ENCODE data around the gene FBXO4. TPM values are rescaled to one million over a fixed set of nuclear protein-coding genes. Genes with fewer than 3 reads are reported as not detected.
A peak's percentile ranks its signal among the peaks of the same experiment; 100 is the strongest.

The FBXO4 gene
- total and polyA plus RNA-seq, 2 donors (not counting 1 experiment from before 2014, with no cell fraction given), result 7.6 to 17.9 TPM

DNA sequence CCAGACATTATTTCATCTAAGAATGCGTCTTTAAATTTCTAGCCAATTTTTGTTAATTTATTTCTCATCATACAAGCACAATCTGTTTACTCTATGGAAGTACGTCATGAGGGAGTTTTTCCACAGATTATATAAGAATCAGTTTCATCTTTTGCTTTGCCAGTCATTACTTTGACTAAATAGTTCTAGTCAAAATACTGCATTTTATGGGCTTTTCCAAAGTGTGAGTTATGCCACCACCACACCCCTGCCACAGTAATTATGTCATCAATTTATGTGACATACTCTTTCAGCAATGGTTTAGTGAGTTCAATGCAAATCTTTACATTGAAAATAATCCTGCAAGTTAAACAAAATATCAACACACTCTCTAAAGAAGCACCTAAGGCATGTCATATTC, 18.9 kb upstream of the FBXO4 start:
- POLR2A ChIA-PET, result interaction anchor here (2.6 kb wide), 1 partner anchor 19 kb away, joined by 15 read pairs; the partner anchor contains the start of gene FBXO4
- H3K4me1 ChIP-seq (ENCODE audit: control insufficient read depth in 2 of 2, insufficient read depth in 2 of 2, low read length in 2 of 2), result peaks cover 15 to 17% of the 10 kb centered on the region in 2 donors
- no peak overlapping the region for H3K27ac ChIP-seq (ENCODE audit: low read length in 2 of 2)
- no peak for ATAC-seq (ENCODE audit: low read depth)
- no peak for TF ChIP-seq CTCF (IDR thresholded peaks at IDR 0.05)
- TF ChIP-seq EZH2 (IDR thresholded peaks at IDR 0.05; ENCODE audit: borderline replicate concordance, insufficient read depth, low read depth, low read length, poor library complexity, severe bottlenecking), result no peak
- Mint-ChIP-seq H3K4me1 (peaks cover 34% of the 10 kb centered on the region), H3K9me3 (ENCODE audit: insufficient read depth) (no peaks in the 10 kb centered on the region), H3K27me3 (peaks cover 3% of the 10 kb centered on the region), H3K27ac (no peak overlapping the region), H3K4me3 (peak overlapping the region; percentile 30)
- H3K9ac ChIP-seq (ENCODE audit: low read length), result no peak overlapping the region
- CTCF ChIA-PET, result interaction anchor here (1.0 to 1.3 kb wide), 2 partner anchors 35 to 50 kb away, joined by 3 to 4 read pairs; no protein-coding TSS in a partner anchor
- peaks cover 0 to 39% of the 10 kb centered on the region in 2 experiments for H3K36me3 ChIP-seq (replicated peaks in 1 of 2; ENCODE audit: control extremely low read depth in 1 of 2, control insufficient read depth in 1 of 2, extremely low read depth in 1 of 2, insufficient read depth in 2 of 2, low read length in 1 of 2)
- no peaks in the 10 kb centered on the region for H3K27me3 ChIP-seq (replicated peaks in 1 of 4; ENCODE audit: control extremely low read depth in 1 of 4, control insufficient read depth in 3 of 4, insufficient read depth in 4 of 4, low read length in 3 of 4)
- peaks cover 10% of the 10 kb centered on the region for H4K20me1 ChIP-seq (ENCODE audit: control insufficient read depth, insufficient read depth, low read length, poor library complexity, severe bottlenecking)
- peaks cover 53% of the 10 kb centered on the region for H3K79me2 ChIP-seq (ENCODE audit: control insufficient read depth, insufficient read depth, low read length)
- H3K4me3 ChIP-seq (ENCODE audit: control extremely low read depth in 1 of 5, extremely low read depth in 1 of 5, insufficient read depth in 1 of 5, low read depth in 2 of 5, low read length in 4 of 5), result no peak overlapping the region
- H3K9me3 ChIP-seq (ENCODE audit: control extremely low read depth in 1 of 3, control insufficient read depth in 2 of 3, insufficient read depth in 1 of 3, low read length in 2 of 3), result no peaks in the 10 kb centered on the region
- no CpG with 5 or more reads among the region's 2 CpGs for WGBS (ENCODE audit: insufficient coverage)
- no peak overlapping the region for H2AFZ ChIP-seq (ENCODE audit: insufficient read depth, low read depth, low read length, poor library complexity, severe bottlenecking)
- DNase-seq, result no peak
- no peak overlapping the region for H3K4me2 ChIP-seq (replicated peaks; ENCODE audit: low read depth, low read length, poor library complexity, severe bottlenecking)
- intact Hi-C loops (cut with micrococcal nuclease), result no loop called here

DNA sequence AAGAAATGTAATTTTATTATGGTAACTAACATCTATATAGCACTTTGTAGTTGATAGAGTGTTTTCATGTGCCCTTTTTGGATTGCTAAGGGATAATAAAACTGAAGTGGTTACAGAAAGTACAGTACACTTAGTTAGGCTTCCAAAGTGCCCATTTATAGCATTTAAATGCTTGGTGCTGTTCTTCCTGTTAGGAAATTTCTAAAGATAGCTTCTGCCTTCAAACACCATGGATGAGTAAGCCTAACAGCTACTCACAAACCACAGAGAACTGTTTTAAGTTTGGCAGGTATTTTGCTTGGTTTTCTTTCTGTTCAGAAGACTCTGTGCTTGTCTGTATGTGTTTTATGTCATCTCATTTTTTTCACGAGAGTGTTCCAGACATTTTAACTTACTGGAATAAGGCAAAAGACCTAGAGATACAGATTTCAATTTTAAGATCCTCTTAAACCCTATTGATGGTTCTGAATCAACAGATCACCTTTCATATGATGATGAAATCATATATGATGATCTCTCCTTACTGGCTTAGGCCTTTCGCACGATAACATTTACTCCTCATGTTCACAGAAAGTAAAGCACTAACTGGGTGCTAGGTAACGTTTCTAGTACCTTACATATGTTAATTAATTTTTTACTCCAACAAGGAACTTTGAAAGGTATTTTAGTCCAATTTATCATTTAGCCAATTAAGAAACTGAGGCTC, 16.6 kb upstream of the FBXO4 start:
- POLR2A ChIA-PET, result no interaction called here

More for the DNA sequence above, 16.6 kb upstream of the FBXO4 start:
- DNase-seq, result no peak
- peaks cover 10% of the 10 kb centered on the region for H4K20me1 ChIP-seq (ENCODE audit: control insufficient read depth, insufficient read depth, low read length, poor library complexity, severe bottlenecking)
- Mint-ChIP-seq H3K4me1 (peaks cover 32% of the 10 kb centered on the region), H3K27ac (no peak overlapping the region), H3K27me3 (no peaks in the 10 kb centered on the region), H3K9me3 (ENCODE audit: insufficient read depth) (no peaks in the 10 kb centered on the region), H3K4me3 (no peak overlapping the region)
- peaks cover 6 to 62% of the 10 kb centered on the region in 2 experiments for H3K36me3 ChIP-seq (replicated peaks in 1 of 2; ENCODE audit: control extremely low read depth in 1 of 2, control insufficient read depth in 1 of 2, extremely low read depth in 1 of 2, insufficient read depth in 2 of 2, low read length in 1 of 2)
- intact Hi-C loops (cut with micrococcal nuclease), result no loop called here
- no peak overlapping the region for H3K4me2 ChIP-seq (replicated peaks; ENCODE audit: low read depth, low read length, poor library complexity, severe bottlenecking)
- CTCF ChIA-PET, result no interaction called here
- no peak for TF ChIP-seq EZH2 (IDR thresholded peaks at IDR 0.05; ENCODE audit: borderline replicate concordance, insufficient read depth, low read depth, low read length, poor library complexity, severe bottlenecking)
- TF ChIP-seq CTCF (IDR thresholded peaks at IDR 0.05), result no peak
- H3K27ac ChIP-seq (ENCODE audit: low read length in 2 of 2), result no peak overlapping the region
- no peaks in the 10 kb centered on the region for H3K27me3 ChIP-seq (replicated peaks in 1 of 4; ENCODE audit: control extremely low read depth in 1 of 4, control insufficient read depth in 3 of 4, insufficient read depth in 4 of 4, low read length in 3 of 4)
- H2AFZ ChIP-seq (ENCODE audit: insufficient read depth, low read depth, low read length, poor library complexity, severe bottlenecking), result no peak overlapping the region
- H3K4me3 ChIP-seq (ENCODE audit: control extremely low read depth in 1 of 5, extremely low read depth in 1 of 5, insufficient read depth in 1 of 5, low read depth in 2 of 5, low read length in 4 of 5), result no peak overlapping the region
- peaks cover 12 to 14% of the 10 kb centered on the region in 2 donors for H3K4me1 ChIP-seq (ENCODE audit: control insufficient read depth in 2 of 2, insufficient read depth in 2 of 2, low read length in 2 of 2)
- ATAC-seq (ENCODE audit: low read depth), result no peak
- no peak overlapping the region for H3K9ac ChIP-seq (ENCODE audit: low read length)
- no peaks in the 10 kb centered on the region for H3K9me3 ChIP-seq (ENCODE audit: control extremely low read depth in 1 of 3, control insufficient read depth in 2 of 3, insufficient read depth in 1 of 3, low read length in 2 of 3)
- H3K79me2 ChIP-seq (ENCODE audit: control insufficient read depth, insufficient read depth, low read length), result peaks cover 53% of the 10 kb centered on the region
- no CpG with 5 or more reads among the region's 4 CpGs for WGBS (ENCODE audit: insufficient coverage)
